ENCODE data around the gene ATM. TPM values are rescaled to one million over a fixed set of nuclear protein-coding genes. Genes with fewer than 3 reads are reported as not detected.
"Not testable (repeated sequence)": the region's sequence is repeated elsewhere in the genome, so short reads cannot be mapped to it uniquely, and the experiment has no call there.

ATM gene
- total RNA-seq, 4 donors from 2014 or later = 31.7 to 135 (median 88.5) TPM

DNA sequence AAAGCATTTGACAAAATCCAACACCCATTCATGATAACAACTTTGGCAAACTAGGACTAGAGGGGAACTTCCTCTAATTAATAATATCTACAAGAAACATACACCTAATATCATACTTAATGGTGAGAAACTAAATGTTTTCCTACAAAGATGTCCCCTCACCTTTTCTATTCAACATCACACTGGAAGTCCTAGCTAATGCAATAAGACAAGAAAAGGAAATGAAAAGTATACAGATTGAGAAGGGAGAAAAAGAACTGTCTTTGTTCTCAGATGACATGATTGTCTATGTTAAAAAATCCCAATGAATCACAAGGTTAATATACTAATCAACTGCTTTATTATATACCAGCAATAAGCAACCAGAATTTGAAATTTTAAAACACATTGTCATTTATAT lies 192.1 kb downstream of the ATM start:
- in situ Hi-C loops (cut with MboI; ENCODE audit: low pct_ligation_motif_present in 1 of 4, low pct_unique_long_range_greater_than_20kb in 1 of 4, low sequenced_read_pairs in 3 of 4) (loop anchor here in 1 of 4 donors (10.0 kb wide), 1 partner anchor 230 kb away; no protein-coding TSS in a partner anchor), intact Hi-C loops (cut with DNase I; ENCODE audit: low total_unique reads) (loop anchor here (5.0 kb wide), 1 partner anchor 232 kb away; no protein-coding TSS in a partner anchor)
- peaks cover 7 to 11% of the 10 kb centered on the region in 2 donors for H3K9me3 ChIP-seq
- H3K4me3 ChIP-seq = no peak overlapping the region
- H3K36me3 ChIP-seq = no peaks in the 10 kb centered on the region
- no peaks in the 10 kb centered on the region for H3K27me3 ChIP-seq
- H3K4me1 ChIP-seq = no peaks in the 10 kb centered on the region
- TF ChIP-seq CTCF (IDR thresholded peaks at IDR 0.05) = no peak
- no peak for TF ChIP-seq POLR2A (IDR thresholded peaks at IDR 0.05)
- TF ChIP-seq EP300 (IDR thresholded peaks at IDR 0.05; ENCODE audit: low read depth) = no peak
- TF ChIP-seq POLR2AphosphoS5 (IDR thresholded peaks at IDR 0.05) = no peak
- H3K27ac ChIP-seq = no peak overlapping the region
- no peak for DNase-seq

DNA sequence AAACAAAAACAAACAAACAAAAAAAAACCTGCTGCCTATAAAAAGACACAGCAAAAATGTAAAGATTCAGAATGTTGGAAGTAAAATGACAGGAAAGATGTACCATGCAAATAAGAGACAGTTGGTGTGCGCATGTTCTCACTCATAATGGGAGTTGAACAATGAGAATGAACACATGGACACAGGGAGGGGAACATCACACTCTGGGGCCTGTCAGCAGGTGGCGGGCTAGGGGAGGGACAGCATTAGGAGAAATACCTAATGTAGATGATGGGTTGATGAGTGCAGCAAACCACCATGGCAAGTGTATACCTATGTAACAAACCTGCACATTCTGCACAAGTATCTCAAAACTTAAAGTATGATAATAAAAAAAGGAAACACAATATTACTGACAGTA lies 194.7 kb downstream of the ATM start:
- DNase-seq = peak; percentile 57
- intact Hi-C loops (cut with DNase I; ENCODE audit: low total_unique reads) = loop anchor here (5.0 kb wide), 1 partner anchor 230 kb away; no protein-coding TSS in a partner anchor

More for the DNA sequence above, 194.7 kb downstream of the ATM start:
- not testable (repeated sequence) for H3K36me3 ChIP-seq, H3K4me1 ChIP-seq, H3K27me3 ChIP-seq, H3K27ac ChIP-seq, H3K4me3 ChIP-seq
- peaks cover 7 to 11% of the 10 kb centered on the region in 2 donors for H3K9me3 ChIP-seq
- peak in 4 of 5 experiments; percentile 25 to 41 (median 32) for TF ChIP-seq CTCF (IDR thresholded peaks at IDR 0.05)
- WGBS, 2 donors (ENCODE audit: low coverage in 1 of 2) = 73 to 88% methylated on average over 1 to 2 of the region's 2 CpGs
- in situ Hi-C loops (cut with MboI; ENCODE audit: low pct_ligation_motif_present in 1 of 4, low pct_unique_long_range_greater_than_20kb in 1 of 4, low sequenced_read_pairs in 3 of 4) = loop anchor here in 1 of 4 donors (10.0 kb wide), 1 partner anchor 227 kb away; no protein-coding TSS in a partner anchor

Small RNAs within 50 kb of the gene (small RNA-seq; reads per million reads assigned to genes)
- gene RF00019 = 0 reads per million in 4 donors

Other genes with a start within 250 kb of the ATM start
- gene CUL5, start 214.2 kb upstream of the ATM start, total RNA-seq = 10 to 100 TPM; 23.8 to 33.6 (median 27.7) TPM
- 100 to 1,000 TPM in 3 of 4 donors, 10 to 100 TPM in 1; 77.4 to 450 (median 242) TPM for gene ACAT1, start 101.5 kb upstream of the ATM start, total RNA-seq
- 10 to 100 TPM; 10.5 to 19.5 (median 13.9) TPM for gene NPAT, start 429 bp upstream of the ATM start, total RNA-seq
- 1 to 10 TPM in 2 of 4 donors, not detected in 2; 1.1 TPM for gene C11orf65, start 244.5 kb downstream of the ATM start, total RNA-seq